SK-N-SH (cell line): Measurements from ENCODE around the gene OR6C2. TPM values are rescaled to one million over a fixed set of nuclear protein-coding genes. Genes with fewer than 3 reads are reported as not detected.
"Not testable (repeated sequence)": the region's sequence is repeated elsewhere in the genome, so short reads cannot be mapped to it uniquely, and the experiment has no call there.

Experiments used
- CTCF ChIA-PET: fragments of 300-600, 350-600 bp; formaldehyde crosslinking; extraction: SDS; loops from one replicate; lab custom pipeline; 2021; lab: Yijun Ruan, JAX
- POLR2A ChIA-PET: fragments of 350-600 bp; sonication (Branson Sonifier 250); formaldehyde crosslinking; extraction: SDS; loops from one replicate; lab custom pipeline; 2020; ENCODE audit warnings: antibody characterized with exemption, inconsistent platforms; lab: Yijun Ruan, JAX
- DNase-seq: peaks from one replicate; pipeline ENCODE4 v3.0.0; 2012
- H2AFZ ChIP-seq: fragments of 200-600 bp; sonication (generic); 2 replicates; pipeline ENCODE4 v1.8.1; 2016; ENCODE audit warnings: antibody characterized with exemption, mild to moderate bottlenecking, low read depth
- H3F3A ChIP-seq: fragments of 200-600 bp; sonication (generic); replicated peaks from 2 replicates; pipeline ENCODE3; 2016; ENCODE audit warnings: antibody characterized with exemption, mild to moderate bottlenecking; ENCODE audit not compliant: insufficient read depth
- H3K27ac ChIP-seq, 2 experiments: fragments of 200-500 bp in 1 of 2; fragments of 200-600 bp in 1 of 2; sonication (Bioruptor generic) in 1 of 2; sonication (generic), shearing (Covaris generic) in 1 of 2; 2 replicates each; pipeline versions ENCODE4 v1.5.1 to v1.6.1; 2014 to 2016; ENCODE audit warnings: low read depth in 2 of 2, inconsistent platforms in 1 of 2, low read length in 1 of 2, mild to moderate bottlenecking in 1 of 2, mixed read lengths in 1 of 2
- H3K27me3 ChIP-seq: fragments of 200-600 bp; sonication (generic), shearing (Covaris generic); 2 replicates; pipeline ENCODE4 v1.6.1; 2016; ENCODE audit warnings: mixed run types; ENCODE audit not compliant: insufficient read depth
- H3K36me3 ChIP-seq, 2 experiments: fragments of 200-500 bp in 1 of 2; fragments of 200-600 bp in 1 of 2; sonication (Bioruptor generic) in 1 of 2; sonication (generic) in 1 of 2; replicated peaks in 1 of 2; 2 replicates each; pipeline versions ENCODE3 to v1.5.1; 2014 to 2016; ENCODE audit warnings: low read length in 1 of 2, mild to moderate bottlenecking in 1 of 2; ENCODE audit not compliant: insufficient read depth in 2 of 2, control insufficient read depth in 1 of 2
- H3K4me1 ChIP-seq, 2 experiments: fragments of 200-500 bp in 1 of 2; fragments of 200-600 bp in 1 of 2; sonication (Bioruptor generic) in 1 of 2; sonication (generic), shearing (Covaris generic) in 1 of 2; 2 replicates each; pipeline versions ENCODE4 v1.5.1 to v1.6.1; 2014 to 2016; ENCODE audit warnings: low read depth in 1 of 2, low read length in 1 of 2, mixed run types in 1 of 2; ENCODE audit not compliant: insufficient read depth in 2 of 2, control insufficient read depth in 1 of 2
- H3K4me2 ChIP-seq: fragments of 200-600 bp; sonication (generic), shearing (Covaris generic); 2 replicates; pipeline ENCODE4 v1.6.1; 2017; ENCODE audit warnings: mixed run types
- H3K4me3 ChIP-seq, 2 experiments: fragments of 200-500 bp in 1 of 2; fragments of 200-600 bp in 1 of 2; sonication (Bioruptor generic) in 1 of 2; sonication (generic), shearing (Covaris generic) in 1 of 2; 2 replicates each; pipeline versions ENCODE4 v1.5.1 to v1.8.1; 2014 to 2016; ENCODE audit warnings: low read depth in 2 of 2, inconsistent platforms in 1 of 2, low read length in 1 of 2, mild to moderate bottlenecking in 1 of 2, mixed read lengths in 1 of 2, moderate library complexity in 1 of 2
- H3K79me2 ChIP-seq: fragments of 200-600 bp; sonication (generic); 2 replicates; pipeline ENCODE4 v1.8.1; 2017; ENCODE audit warnings: mild to moderate bottlenecking; ENCODE audit not compliant: insufficient read depth
- H3K9ac ChIP-seq: fragments of 200-600 bp; sonication (generic); 2 replicates; pipeline ENCODE4 v1.6.1; 2017; ENCODE audit warnings: mixed run types
- H3K9me2 ChIP-seq: fragments of 200-600 bp; sonication (generic); 2 replicates; pipeline ENCODE4 v1.6.1; 2017; ENCODE audit warnings: mixed run types
- H3K9me3 ChIP-seq: fragments of 200-600 bp; sonication (generic); 2 replicates; pipeline ENCODE4 v1.6.1; 2017; ENCODE audit warnings: mixed run types, mild to moderate bottlenecking, moderate library complexity
- H4K20me1 ChIP-seq: fragments of 200-600 bp; sonication (generic); 2 replicates; pipeline ENCODE4 v1.6.1; 2017; ENCODE audit warnings: mild to moderate bottlenecking, mixed run types; ENCODE audit not compliant: insufficient read depth
- ELF1 ChIP-seq: IDR thresholded peaks from 2 replicates; pipeline ENCODE4 v1.4.0; 2012
- FOSL2 ChIP-seq: IDR thresholded peaks from 2 replicates; pipeline ENCODE4 v1.4.0; 2012; ENCODE audit warnings: low read depth, mild to moderate bottlenecking, moderate library complexity, borderline replicate concordance
- FOXM1 ChIP-seq: IDR thresholded peaks from 2 replicates; pipeline ENCODE4 v1.4.0; 2012; ENCODE audit warnings: low read depth, mild to moderate bottlenecking
- POLR2AphosphoS5 ChIP-seq: IDR thresholded peaks from 2 replicates; pipeline ENCODE4 v1.6.1; 2012; ENCODE audit warnings: low read depth, low read length
- RAD21 ChIP-seq: IDR thresholded peaks from 2 replicates; pipeline ENCODE4 v1.6.1; 2012; ENCODE audit warnings: mild to moderate bottlenecking, low read length
- REST ChIP-seq: IDR thresholded peaks from 2 replicates; pipeline ENCODE4 v1.6.1; 2012; ENCODE audit warnings: mild to moderate bottlenecking, low read depth, low read length, moderate library complexity
- SMC3 ChIP-seq: IDR thresholded peaks from 2 replicates; pipeline ENCODE4 v1.6.1; 2012; ENCODE audit warnings: low read depth, low read length, improper control_type of control experiment
- TEAD4 ChIP-seq: IDR thresholded peaks from 2 replicates; pipeline ENCODE4 v1.4.0; 2012; ENCODE audit warnings: mild to moderate bottlenecking, borderline replicate concordance; ENCODE audit not compliant: insufficient read depth
- YY1 ChIP-seq: IDR thresholded peaks from 2 replicates; pipeline ENCODE4 v1.4.0; 2012; ENCODE audit warnings: low read depth, mild to moderate bottlenecking
- WGBS: methylation state at CpG from one replicate; pipeline ENCODE4 v1.1.6; 2017; ENCODE audit warnings: low lambda C conversion rate; 5-methylcytosine and 5-hydroxymethylcytosine counted together
- polyA plus RNA-seq, 3 experiments: library from polyadenylated mRNA; depleted of rRNA; stranded (reverse); fragments of >200 nt; gene quantifications; 2 replicates each; pipeline ENCODE4 v1.2.3, GENCODE V29; 2012

The OR6C2 gene
- polyA plus RNA-seq, 1 of the 3 experiments (the other 2 are of a cell fraction): not detected

- H3K27me3 ChIP-seq: no peaks in the 10 kb centered on the region
- no peak for DNase-seq
- POLR2A ChIA-PET: no interaction called here
- no peaks in the 10 kb centered on the region for H3K9me2 ChIP-seq
- no peaks in the 10 kb centered on the region for H3K4me1 ChIP-seq
- no peak overlapping the region for H2AFZ ChIP-seq
- no peak overlapping the region for H3K4me3 ChIP-seq
- CTCF ChIA-PET: interaction anchor here (0.6 kb wide), 1 partner anchor 17 kb away, joined by 3 read pairs; no protein-coding TSS in a partner anchor
- H3K36me3 ChIP-seq: no peaks in the 10 kb centered on the region
- WGBS: 7% methylated on average over 5 of the region's 5 CpGs
- H3K79me2 ChIP-seq: no peaks in the 10 kb centered on the region
- H3K27ac ChIP-seq: no peak overlapping the region
- no peaks in the 10 kb centered on the region for H4K20me1 ChIP-seq
- TF ChIP-seq YY1: no peak
- TF ChIP-seq FOXM1: no peak
- no peaks in the 10 kb centered on the region for H3K9me3 ChIP-seq
- no peak overlapping the region for H3K9ac ChIP-seq
- H3K4me2 ChIP-seq: peak overlapping the region; percentile 11; the same call in 1 of the 2 replicates
- H3F3A ChIP-seq: no peaks in the 10 kb centered on the region
Observed at GRCh38 chr12:55446326-55446725, 2.5 kb downstream of the OR6C2 start.

GRCh38 chr12:55448825-55449224 is 4.9 kb downstream of the OR6C2 start:
- POLR2A ChIA-PET: no interaction called here
- CTCF ChIA-PET: no interaction called here
- H2AFZ ChIP-seq: no peak overlapping the region

GRCh38 chr12:55464926-55465325 is 21.1 kb downstream of the OR6C2 start:
- H4K20me1 ChIP-seq, H3K9me2 ChIP-seq, H3K27me3 ChIP-seq, H3K27ac ChIP-seq, H3F3A ChIP-seq, H3K4me2 ChIP-seq, POLR2A ChIA-PET, CTCF ChIA-PET, H3K4me1 ChIP-seq, H3K9ac ChIP-seq, H3K4me3 ChIP-seq, H3K79me2 ChIP-seq, H3K36me3 ChIP-seq, H3K9me3 ChIP-seq, DNase-seq, H2AFZ ChIP-seq: not testable (repeated sequence)
- WGBS: 9% methylated on average over 1 of the region's 1 CpG

More at GRCh38 chr12:55448825-55449224, 4.9 kb downstream of the OR6C2 start:
- DNase-seq: no peak
- Histone ChIP-seq H3K4me2 (no peak overlapping the region), H3K9me2 (no peaks in the 10 kb centered on the region), H3F3A (no peaks in the 10 kb centered on the region), H3K36me3 (no peaks in the 10 kb centered on the region), H3K79me2 (no peaks in the 10 kb centered on the region), H4K20me1 (no peaks in the 10 kb centered on the region), H3K27me3 (no peaks in the 10 kb centered on the region), H3K4me3 (no peak overlapping the region), H3K4me1 (no peaks in the 10 kb centered on the region), H3K9me3 (no peaks in the 10 kb centered on the region), H3K27ac (no peak overlapping the region), H3K9ac (no peak overlapping the region)
- TF ChIP-seq REST (no peak), RAD21 (no peak), FOSL2 (no peak), POLR2AphosphoS5 (no peak), ELF1 (no peak), SMC3 (no peak), TEAD4 (no peak)
